ENCODE results near the gene UBL4B.

UBL4B gene

DNA sequence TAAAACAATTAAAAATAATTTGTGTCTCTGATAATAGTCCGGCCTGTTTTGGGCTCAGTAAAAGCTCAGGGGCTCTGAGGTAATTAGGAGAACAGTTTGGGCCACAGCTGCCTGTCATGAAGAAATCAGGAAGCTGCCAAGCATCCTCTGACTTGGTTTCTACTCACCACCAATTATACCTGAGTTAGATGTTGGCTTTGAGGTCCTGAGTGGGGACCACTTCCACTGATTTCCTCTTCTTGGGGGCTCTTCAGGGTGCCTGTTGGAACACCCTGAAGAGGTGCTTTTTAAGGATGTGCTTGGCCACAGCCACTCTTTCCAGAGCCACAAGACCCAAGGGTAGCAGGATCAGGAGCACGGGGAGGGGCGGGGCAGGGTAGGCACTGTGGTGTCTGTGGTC lies 48.9 kb downstream of the UBL4B start:
- no peak overlapping the region for H3K4me3 ChIP-seq (ENCODE audit: low read length)
- no peak for DNase-seq (ENCODE audit: low read depth)
- TF ChIP-seq, protein P1, sequence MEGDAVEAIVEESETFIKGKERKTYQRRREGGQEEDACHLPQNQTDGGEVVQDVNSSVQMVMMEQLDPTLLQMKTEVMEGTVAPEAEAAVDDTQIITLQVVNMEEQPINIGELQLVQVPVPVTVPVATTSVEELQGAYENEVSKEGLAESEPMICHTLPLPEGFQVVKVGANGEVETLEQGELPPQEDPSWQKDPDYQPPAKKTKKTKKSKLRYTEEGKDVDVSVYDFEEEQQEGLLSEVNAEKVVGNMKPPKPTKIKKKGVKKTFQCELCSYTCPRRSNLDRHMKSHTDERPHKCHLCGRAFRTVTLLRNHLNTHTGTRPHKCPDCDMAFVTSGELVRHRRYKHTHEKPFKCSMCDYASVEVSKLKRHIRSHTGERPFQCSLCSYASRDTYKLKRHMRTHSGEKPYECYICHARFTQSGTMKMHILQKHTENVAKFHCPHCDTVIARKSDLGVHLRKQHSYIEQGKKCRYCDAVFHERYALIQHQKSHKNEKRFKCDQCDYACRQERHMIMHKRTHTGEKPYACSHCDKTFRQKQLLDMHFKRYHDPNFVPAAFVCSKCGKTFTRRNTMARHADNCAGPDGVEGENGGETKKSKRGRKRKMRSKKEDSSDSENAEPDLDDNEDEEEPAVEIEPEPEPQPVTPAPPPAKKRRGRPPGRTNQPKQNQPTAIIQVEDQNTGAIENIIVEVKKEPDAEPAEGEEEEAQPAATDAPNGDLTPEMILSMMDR (conservative IDR thresholded peaks at IDR 0.05; ENCODE audit: low read depth, low read length): no peak

DNA sequence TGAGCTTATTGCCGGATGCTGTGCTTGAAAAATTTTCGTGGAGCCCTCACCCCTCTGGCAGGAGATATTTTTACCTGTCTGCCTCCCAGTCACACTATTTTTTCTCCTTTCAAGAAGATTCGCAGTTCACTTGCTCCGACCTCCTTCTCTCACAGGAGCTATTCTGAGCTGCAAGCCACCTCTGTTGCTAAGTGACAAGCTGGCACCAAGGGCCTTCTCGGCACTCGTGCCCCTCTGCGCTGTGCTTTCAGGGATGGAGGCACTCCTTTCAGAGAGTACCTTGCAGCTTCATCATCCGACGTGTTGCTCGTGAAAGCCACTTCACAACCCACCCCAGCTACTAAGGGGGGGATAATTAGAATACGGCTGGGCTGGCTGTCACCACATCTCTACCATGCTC lies 49.6 kb downstream of the UBL4B start:
- DNase-seq (ENCODE audit: low read depth): no peak
- TF ChIP-seq, protein P1 (conservative IDR thresholded peaks at IDR 0.05; ENCODE audit: low read depth, low read length): no peak
- H3K4me3 ChIP-seq (ENCODE audit: low read length): no peak overlapping the region

Data from retinal pigment epithelial cell (primary cell).